GM19193 (cell line): ENCODE data around the gene IGF2R.

Experiments used
- POLR2A ChIP-seq: IDR thresholded peaks from 4 replicates; pipeline ENCODE4 v1.6.1; 2011; ENCODE audit not compliant: insufficient read depth, insufficient read length; ENCODE audit errors: extremely low read depth

IGF2R gene

DNA sequence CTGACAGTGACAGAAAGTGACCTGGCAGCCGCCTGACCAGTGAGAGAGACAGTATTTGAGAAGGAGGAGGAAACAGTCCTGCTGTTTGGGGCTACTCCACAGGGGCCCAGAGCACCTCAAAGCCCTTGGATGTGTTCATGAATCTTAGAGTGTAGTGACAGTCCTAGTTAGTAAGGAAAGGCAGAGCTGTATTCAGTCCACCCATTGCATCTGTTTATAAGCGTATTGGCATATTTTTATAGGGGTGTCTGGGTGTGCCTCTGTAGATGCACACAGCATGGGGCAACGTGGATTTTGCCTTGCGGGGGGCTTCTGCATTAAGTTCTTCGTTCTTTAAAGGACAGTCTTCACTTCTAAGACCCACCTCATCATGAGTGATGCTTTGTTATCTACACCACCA, 108.1 kb downstream of the IGF2R start:
- TF ChIP-seq POLR2A, result no peak

DNA sequence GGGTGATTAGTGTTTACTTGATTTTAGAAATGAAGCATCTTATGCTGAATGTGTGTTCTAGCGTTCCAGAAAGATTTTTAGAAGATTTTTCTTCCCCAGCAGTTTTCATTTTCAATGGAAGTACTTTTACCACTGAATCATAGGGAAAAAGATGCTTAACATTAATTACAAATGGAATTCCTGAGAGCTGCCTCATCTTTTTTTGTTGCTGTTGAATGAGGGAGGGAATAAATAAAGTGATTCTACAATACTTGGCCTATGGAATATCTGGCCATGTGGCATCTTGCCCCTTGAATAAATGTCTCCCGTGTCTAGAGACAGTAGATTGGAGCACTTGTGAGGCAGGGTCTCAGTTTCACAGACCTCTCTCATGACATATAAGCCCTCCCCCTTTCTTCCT, 108.6 kb downstream of the IGF2R start:
- TF ChIP-seq POLR2A, result no peak

DNA sequence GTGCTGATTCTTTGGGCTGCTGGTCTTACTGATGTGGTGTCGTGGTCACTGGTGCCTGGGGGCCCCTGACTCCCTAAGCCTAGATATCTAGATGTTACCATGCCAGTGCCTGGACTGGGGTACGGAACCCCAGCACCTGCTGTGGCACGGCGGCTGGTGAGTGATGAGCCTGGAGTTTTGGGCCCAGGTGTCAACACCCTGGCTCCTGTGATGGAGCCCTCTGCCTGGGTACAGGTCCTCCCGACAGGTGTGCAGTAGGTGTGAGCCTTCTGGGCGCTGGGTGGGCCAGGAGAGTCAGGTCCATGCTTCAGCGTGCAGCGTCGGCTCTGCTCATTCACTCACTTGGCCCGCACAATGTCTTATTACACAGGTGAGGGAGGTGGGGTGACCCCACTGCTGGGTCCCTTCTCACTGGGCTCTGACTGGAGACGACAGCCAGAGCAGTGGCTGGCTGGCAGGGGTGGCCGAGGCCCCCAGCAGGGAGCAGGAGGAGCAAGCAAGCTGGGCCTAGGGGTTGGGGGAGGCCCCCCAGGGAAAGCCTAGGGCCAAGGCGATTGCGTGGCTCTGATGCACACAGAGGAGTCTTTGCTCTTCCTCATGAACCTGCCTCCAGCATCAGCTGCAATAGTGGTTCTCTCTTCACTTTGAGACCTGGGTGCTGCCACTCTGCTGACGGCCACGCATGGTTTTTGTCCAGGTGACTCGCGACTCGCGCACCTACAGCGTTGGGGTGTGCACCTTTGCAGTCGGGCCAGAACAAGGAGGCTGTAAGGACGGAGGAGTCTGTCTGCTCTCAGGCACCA, 110.2 kb downstream of the IGF2R start:
- TF ChIP-seq POLR2A, result no peak

DNA sequence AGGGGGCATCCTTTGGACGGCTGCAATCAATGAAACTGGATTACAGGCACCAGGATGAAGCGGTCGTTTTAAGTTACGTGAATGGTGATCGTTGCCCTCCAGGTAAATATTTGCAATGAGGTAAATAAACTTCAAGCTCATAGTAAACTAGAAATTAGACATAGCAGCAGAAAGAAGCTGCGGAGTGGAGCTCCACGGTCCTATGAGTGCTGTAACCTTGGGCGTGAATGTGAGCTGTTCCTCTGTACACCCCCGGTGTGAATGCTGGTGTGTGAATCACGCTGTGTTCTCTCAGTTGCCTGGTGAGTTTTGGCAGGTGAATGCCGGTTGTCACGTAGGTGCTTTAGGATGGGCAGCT, 110.8 kb downstream of the IGF2R start:
- no peak for TF ChIP-seq POLR2A

DNA sequence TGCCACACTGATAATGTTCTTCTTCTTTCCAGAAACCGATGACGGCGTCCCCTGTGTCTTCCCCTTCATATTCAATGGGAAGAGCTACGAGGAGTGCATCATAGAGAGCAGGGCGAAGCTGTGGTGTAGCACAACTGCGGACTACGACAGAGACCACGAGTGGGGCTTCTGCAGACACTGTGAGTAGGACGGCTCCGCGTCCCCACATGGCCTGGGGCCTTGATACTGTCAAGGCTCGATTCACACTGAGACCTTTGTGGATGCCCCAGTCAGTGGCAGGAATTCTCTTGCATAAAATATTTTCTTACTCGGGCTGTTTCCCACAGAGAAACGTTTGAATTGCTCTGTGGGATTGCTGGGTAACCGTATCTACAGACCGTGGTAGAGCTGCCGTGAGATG, 111.2 kb downstream of the IGF2R start:
- TF ChIP-seq POLR2A, result no peak

DNA sequence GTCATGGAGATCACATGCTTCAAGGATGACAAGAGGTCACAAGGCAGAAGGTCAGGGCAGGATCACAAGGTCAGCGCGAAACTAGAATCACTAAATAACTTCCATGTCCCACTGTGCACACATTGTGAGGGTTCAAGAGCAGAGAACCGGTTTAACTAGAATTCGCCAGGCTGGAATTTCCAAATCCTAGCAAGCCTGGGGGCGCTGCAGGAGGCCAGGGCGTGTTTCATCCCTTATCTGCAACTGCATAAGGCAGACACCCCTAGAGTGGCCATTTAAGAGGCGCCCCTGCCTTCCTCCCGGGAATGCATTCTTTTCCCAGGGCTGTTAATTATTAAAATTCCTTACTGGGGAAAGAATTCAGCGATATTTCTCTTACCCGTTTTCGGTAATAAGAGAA, 112.5 kb downstream of the IGF2R start:
- no peak for TF ChIP-seq POLR2A

DNA sequence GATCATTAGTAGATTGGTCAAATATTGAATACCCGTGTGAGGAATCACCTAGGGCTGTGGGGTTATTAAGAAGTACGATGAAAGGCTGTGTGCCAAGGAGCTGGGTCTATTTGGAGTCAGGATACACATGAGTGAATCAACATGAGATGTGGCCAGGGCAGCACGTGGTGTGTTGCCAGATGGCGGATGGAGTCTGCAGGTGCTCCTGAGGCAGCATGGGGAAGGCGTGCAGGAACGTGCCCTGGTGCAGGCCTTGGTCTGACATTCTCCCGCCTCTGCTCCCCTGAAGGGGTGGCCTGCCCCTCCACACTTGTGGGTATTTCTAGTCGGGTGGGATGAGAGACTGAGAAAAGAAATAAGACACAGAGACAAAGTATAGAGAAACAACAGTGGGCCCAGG, 113.7 kb downstream of the IGF2R start:
- TF ChIP-seq POLR2A, result no peak

DNA sequence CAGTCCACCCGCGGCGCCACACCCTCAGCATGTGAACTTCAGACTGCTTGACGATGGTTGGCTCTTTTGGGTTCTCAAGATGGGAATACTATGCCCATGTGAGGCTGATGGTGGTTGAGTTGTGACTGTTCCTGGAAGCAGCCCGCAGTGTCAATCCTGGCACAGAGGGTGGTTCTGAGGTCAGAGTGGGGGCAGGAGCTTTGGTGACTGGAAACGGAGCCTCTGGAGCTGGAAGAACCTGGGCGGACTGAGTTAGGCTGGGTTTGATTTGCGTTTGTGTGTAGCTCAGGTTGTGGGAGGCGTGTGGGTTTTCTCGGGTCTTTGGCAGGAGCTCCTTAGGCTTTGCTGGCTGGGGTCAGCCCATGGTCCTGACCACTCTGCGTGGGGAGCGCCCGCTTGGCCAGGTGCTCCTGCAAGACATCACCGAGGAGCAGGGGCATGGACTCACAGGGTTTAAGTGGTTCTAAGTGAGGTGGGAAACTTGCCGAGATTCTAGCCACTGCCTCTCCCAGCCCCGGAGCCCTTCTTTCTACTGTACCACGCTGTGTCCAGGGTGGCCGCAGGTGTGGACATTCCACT, 115.4 kb downstream of the IGF2R start:
- TF ChIP-seq POLR2A, result no peak

DNA sequence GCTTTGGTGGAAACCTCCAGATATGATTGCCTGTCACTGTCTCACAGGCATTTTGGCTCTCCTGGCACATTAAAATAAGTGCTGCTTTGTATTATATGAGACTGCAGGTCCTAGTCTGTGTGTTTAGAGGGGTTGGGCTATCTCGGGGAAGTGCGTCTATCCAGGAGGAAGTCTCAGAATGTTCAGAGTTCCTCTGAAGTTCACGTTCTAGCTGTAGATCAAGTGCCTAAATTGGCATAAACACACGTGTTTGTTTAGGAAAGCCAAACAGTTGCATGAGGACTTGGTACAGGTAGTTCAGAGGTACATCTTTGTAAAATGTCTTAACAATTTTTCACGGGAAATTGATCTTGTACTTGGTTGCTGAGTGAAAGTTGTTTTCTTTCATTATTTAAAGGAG, 116.3 kb downstream of the IGF2R start:
- no peak for TF ChIP-seq POLR2A

DNA sequence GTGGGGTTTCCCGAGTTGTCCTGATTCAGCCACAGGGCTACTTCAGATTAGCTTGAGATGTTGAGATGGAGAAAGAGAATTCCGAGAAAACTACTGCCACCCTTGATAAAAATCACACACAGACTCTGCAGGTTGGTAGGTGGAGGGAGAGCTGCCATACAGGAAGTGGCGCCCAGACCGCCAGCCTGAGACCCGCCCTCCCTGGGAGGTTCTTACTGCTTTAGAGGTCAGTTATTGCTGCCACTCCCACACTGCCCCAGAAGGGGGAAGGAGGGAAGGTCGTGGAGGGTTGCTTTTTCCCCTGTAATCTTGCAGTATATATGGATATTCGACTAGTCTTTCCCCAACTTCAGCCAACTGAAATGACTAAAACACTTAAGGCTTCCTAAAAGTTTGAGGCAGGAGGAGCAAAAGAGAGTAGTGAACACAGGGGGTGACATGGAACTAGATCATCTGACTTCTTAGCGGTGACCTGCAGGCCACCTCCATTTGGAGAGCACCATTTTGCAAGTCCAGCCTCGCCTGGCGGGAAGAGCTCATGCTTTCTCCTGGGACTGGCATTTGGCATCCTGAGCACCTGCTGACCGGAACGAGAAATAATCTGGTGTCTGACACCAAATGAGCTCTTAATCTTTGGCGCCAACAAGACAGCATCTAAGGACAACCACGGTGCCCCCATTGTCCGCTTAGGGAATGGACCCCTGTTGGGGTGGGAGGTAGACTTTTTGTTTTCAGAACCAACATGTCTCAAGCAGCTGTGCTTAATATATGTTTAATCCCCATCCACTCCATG, 117.0 kb downstream of the IGF2R start:
- TF ChIP-seq POLR2A, result no peak

DNA sequence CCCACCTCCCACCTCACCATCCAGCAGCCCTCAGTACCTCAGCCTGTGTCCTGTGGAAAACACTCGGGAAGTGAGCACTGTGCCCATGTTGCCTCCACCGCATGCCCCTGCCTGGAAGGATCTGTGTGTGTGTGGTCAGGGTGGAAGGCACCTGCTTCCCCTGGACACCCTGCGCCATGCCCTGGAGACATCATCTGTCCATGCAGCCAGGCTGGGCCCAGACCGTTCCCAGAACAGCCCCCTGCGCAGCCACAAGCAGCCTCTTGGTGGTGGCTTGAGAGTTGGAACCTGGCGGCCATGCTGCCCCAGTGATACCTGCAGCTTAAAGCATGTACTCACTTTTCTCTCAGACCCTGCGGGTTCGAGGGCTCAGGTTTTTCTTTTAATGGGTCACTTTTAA, 117.9 kb downstream of the IGF2R start:
- no peak for TF ChIP-seq POLR2A

DNA sequence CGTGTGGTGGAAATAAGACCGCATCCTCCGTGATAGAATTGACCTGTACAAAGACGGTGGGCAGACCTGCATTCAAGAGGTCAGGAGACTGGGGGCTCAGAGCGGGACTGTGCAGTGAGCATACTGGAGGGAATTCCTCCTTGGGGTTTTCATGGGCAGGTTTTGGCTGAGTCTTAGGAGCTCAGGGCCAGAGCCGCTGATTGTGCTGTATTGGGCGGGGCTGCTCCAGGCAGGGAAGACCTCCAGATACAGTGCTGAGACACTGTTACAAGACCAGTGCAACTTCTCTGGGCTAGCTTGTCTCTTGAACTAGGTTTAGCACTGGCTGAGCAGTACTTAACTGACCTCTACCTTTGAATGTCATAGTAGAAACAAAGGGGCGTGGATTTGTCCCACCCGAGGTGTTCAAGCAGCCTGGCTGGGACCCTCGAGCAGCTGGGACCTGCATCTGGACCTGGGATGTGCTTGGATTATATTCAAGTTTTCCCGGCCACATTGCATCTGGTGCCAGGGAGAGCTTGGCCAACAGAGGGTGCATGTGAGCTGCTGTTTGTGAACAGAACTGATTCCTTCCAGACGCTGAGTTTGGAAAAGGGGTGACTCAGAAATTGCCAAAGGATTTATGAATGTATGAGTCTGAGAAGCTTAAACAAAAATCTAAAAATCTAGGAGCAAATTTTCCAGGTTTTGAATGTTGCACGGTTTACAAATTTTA, 119.3 kb downstream of the IGF2R start:
- no peak for TF ChIP-seq POLR2A

DNA sequence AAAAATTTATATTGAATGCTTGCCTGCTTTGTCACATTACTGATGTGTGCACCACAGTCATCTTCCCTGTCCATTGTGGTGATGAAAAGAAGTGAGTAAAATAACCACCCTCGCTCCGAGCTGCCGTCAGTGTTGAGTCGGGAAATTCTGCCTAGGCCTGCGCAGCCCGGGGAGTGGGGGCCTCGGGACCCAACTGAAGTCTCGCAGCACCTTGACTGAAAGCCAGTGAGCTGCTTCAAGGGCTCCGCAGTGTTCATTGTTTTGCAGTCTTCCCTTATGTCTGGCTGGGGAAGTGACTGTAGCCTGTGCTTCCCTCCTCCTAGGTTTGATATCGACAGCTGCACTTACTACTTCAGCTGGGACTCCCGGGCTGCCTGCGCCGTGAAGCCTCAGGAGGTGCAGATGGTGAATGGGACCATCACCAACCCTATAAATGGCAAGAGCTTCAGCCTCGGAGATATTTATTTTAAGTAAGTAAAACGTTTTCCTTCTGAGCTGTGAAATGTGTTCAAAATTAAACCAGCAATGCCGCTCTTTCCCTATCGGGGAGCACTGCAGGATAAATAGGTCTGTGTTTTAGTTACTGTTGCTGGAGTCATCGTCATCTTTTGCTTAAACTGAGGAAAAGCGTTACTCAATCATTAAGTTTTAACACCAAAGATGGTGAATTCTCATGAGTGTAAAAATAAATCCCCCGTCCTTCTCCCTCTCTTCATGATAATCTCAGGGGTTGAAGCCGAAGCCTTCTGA, 120.1 kb downstream of the IGF2R start:
- TF ChIP-seq POLR2A, result no peak

DNA sequence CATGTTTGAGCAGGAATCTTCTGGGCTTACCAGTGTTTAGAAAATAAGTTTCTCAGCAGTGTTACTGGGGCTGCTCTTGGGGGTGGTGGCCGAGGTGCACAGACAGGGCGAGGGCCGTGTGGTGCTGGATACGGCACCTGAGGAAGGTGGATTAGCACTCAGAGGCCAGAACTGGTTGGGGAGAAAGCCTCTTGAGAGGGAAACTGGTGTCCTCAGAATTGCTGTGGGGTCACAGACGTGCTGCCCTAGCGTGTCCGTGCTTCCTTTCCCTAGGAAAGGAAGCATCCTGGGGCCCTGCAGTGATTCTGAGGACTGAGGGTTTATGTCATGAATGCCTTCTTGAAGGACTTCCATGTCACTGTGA, 120.6 kb downstream of the IGF2R start:
- no peak for TF ChIP-seq POLR2A

DNA sequence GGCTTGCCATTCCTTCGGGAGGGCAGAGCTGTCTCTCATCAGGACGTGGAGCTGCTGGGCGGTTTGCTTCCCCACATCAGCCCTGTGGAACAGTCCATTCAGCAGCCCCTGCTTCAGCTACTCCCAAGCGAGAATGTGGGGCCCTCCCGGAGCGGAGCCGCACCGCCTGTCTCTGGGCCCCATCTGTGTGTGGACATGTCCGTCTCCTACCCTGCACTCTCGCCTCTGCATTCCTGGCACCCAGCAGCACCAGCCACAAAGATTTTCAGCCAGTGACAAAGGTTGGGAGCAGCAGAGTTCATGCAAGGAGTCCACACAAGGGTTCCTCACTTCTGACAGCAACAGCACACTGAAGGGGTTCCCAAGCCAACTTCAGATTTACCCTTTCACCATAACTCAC, 123.7 kb downstream of the IGF2R start:
- TF ChIP-seq POLR2A, result no peak
